Ovary (tissue), 3 donors: Measurements from ENCODE around the gene ZMAT5.

Experiments used
- POLR2A ChIP-seq: fragments of 450-650 bp; IDR thresholded peaks from one replicate; pipeline ENCODE4 v1.6.1; 2017; ENCODE audit warnings: antibody characterized with exemption, mild to moderate bottlenecking, moderate library complexity
- TF ChIP-seq, protein P1 (sequence below), 3 donors: fragments of 450-650 bp in 2 of 3; fragments of 200-600 bp in 1 of 3; IDR thresholded peaks; one replicate each; pipeline versions ENCODE4 v1.5.1 to v1.8.0; 2016 to 2022; ENCODE audit warnings: antibody characterized with exemption in 3 of 3, mild to moderate bottlenecking in 1 of 3
- donor health status: DM: no; HTN: no; CAD: no.

DNA sequence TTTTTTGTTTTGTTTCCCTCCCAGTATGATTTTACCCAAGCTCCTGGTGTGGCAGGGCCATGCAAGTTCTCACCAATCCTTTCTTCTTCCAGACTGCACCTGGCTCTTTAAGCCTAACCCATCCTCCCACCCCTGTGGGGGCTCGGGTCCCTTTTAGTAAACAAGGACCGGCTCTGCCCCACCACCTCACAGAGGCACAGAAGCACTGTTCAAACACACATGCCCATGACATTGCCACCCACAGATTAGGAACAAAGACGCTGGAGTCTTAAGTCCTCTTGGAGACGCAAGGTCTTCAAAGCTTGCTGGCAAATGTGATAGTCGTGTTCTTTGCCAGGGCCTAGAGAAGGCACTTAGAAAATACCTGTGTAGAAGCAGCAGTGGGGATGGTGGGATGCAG, 19.2 kb upstream of the ZMAT5 start:
- TF ChIP-seq, protein P1, sequence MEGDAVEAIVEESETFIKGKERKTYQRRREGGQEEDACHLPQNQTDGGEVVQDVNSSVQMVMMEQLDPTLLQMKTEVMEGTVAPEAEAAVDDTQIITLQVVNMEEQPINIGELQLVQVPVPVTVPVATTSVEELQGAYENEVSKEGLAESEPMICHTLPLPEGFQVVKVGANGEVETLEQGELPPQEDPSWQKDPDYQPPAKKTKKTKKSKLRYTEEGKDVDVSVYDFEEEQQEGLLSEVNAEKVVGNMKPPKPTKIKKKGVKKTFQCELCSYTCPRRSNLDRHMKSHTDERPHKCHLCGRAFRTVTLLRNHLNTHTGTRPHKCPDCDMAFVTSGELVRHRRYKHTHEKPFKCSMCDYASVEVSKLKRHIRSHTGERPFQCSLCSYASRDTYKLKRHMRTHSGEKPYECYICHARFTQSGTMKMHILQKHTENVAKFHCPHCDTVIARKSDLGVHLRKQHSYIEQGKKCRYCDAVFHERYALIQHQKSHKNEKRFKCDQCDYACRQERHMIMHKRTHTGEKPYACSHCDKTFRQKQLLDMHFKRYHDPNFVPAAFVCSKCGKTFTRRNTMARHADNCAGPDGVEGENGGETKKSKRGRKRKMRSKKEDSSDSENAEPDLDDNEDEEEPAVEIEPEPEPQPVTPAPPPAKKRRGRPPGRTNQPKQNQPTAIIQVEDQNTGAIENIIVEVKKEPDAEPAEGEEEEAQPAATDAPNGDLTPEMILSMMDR (IDR thresholded peaks at IDR 0.05): no peak
- no peak for TF ChIP-seq POLR2A
